ENCODE results near the gene MCRIP1.
"Not testable (repeated sequence)": the region's sequence is repeated elsewhere in the genome, so short reads cannot be mapped to it uniquely, and the experiment has no call there.

Gene MCRIP1

GRCh38 chr17:81840826-81841778 is 8.0 kb upstream of the MCRIP1 start:
- no peak for DNase-seq (ENCODE audit: low read depth)

DNA sequence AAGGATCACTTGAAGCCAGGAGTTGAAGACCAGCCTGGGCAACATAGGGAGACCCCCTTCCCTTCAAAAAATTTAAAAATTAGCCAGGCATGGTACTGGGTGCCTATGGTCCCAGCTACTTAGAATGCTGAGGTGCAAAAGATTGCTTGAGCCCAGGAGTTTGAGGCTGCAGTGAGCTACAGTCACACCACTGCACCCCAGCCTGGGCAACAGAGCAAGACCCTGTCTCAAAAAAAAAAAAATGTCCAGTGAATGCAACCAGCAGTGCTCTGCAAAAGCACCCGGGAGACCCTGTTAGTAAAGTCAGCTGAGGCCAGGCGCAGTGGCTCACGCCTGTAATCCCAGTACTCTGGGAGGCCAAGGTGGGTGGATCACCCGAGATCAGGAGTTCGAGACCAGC is 7.0 kb upstream of the MCRIP1 start:
- not testable (repeated sequence) for DNase-seq (ENCODE audit: low read depth)

DNA sequence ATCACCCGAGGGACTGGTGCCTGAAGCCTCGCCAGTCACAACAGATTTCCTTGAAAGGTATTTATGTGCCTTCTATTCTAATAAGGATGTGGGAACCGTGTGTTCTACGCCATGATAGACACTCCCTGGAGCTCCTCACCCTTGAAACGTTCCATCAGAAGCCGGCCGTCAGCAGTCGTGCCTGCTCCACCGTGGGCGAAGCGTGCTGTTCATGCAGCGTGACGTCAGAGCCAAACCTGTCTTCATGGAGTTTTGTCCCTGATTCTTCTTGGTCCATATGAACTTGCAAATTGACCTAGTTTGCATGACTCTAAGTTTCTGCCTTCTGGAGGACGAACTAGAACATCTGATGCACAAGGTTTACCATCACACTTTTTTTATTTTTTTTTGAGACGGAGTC is 6.2 kb upstream of the MCRIP1 start:
- no peak for DNase-seq (ENCODE audit: low read depth)

GRCh38 chr17:81838753-81839255 is 5.7 kb upstream of the MCRIP1 start:
- DNase-seq (ENCODE audit: low read depth): no peak

DNA sequence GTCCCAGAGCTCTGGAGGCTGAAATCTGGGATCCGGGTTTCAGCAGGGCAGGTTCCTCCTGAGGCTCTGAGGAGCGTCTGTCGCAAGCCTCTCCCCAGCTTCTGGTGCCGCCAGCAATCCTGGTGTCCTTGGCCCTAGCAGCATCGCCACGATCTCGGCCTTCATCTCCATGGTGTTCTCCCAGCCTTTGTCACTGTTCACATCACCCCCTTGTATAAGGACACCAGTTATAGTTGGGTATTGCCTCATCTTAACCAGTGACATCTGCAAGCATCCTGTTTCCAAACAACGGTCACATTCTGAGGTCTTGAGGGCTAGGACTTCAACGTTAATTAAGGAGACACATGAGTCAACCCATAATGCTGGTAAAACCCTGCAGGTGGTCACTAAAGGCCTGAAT is 4.5 kb upstream of the MCRIP1 start:
- DNase-seq (ENCODE audit: low read depth): no peak

- no peak for DNase-seq (ENCODE audit: low read depth)
These were observed 1.8 kb upstream of the MCRIP1 start, which contains the start of gene PPP1R27 for GRCh38 chr17:81834831-81835267. TSS of gene PPP1R27 (minus strand) at chr17:81835050. CDS start at chr17:81834953, 97 bp downstream.

DNA sequence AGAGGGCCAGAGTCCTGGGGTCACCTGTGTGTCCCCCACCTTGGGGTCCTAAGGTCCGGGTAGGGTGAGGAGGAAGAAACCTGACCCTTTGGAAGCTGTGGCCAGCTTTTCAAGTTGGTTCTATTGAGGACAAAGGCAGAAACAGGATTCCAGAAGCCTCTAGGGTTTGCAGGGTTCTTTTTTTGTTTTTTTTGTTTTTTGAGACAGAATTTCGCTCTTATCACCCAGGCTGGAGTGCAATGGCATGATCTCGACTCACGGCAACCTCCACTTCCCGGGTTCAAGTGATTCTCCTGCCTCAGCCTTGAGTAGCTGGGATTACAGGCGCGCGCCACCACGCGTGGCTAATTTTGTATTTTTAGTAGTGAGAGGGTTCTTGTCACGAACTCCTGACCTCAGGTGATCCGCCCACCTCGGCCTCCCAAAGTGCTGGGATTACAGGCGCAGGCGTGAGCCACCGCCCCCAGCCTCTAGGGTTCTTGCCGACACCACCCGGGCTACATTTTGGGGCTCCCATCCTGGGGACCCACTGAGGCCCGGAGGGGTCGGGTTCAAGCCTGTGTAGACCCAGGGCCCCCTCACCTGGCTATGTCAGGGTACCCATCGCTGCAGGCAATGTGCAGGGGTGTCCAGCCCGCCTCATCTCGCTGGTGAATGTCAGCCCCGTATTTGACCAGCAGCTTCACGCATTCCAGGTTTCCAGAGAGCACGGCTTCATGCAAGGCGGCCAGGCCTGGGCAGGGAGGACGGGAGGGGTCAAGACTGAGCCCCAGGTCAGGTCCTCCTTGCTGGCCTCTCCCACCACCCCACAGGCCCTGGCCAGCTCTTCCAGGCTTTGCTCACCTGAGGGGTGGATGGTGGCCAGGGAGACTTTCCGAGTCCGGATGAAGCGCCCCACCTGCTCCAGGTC is 1.1 kb upstream of the MCRIP1 start:
- DNase-seq (ENCODE audit: low read depth): no peak

DNA sequence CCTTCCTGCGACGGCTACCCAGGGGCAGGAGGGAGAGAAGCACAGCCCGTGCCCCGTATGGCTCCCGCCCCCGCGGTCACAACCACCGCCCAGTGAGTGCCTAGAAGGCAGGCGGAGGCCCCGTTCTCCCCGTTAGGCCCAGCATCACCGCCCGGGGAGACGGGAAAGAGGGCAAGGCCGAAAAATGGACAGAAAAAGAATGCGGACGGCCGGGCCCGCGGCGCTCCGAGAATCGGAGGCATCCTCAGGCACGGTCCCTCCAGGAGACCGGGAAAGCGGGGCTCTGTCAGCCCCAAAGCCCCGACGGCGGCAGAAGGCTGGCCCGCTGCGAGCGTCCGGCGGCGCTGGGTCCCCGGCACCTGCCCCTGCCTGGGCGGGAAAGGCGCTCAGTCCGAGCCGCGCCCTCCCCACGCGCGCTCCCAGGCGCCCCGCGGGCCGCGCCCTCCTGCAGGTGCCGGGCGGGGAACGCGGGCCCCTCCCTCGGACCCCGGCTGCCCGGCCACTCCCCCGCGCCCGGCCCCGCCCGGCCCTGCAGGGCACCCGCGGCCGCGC is 407 bp downstream of the MCRIP1 start:
- DNase-seq (ENCODE audit: low read depth): no peak

DNA sequence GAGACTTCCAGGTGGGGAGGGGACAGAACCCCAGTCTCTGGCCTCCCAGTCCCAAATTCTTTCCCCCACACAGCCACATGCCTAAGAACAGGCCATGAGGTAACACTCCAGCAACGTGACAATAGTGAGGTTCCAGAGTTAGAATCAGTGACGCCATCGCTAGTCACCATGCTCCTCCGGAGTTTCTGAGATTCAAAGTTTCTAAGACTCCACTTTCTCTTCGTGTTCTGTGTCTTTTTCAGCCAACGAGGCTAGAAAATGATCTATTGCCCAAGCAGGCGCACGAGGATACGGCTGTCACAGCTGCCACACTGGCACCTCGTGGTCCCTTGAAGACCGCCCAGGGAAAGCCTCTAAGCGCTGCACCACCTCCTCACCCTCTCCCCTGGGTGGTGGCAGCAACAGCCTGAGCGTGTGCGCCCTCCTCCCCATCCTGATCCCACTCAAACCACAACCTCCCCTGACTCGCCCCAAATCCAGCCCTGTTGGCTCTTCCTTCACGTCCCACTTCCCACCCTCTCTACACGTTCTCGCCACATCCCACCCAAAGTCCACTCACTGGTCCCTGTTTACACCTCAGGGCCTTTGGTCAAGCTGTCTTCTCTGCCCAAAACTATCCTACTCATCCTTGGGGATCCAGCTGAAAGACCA is 1.0 kb downstream of the MCRIP1 start:
- no peak for DNase-seq (ENCODE audit: low read depth)

DNA sequence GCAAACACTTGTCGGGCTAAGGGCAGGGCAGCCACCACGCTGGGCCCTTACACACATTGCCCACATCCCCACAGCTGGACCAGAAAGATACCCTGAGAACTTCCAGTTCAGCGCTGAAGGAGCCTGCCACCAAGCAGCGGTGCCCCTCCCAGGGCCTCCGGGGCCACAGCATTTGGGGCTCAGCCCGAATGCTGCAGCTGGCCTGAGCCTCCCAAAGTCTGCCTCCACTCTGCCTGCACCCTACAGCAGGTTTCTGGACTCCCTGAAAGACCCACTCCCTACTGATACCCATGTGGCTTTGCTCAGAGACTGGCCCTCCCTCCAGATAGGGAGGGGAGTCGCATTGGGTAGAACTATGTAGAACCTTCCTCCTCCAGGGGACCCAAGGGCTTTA is 1.5 kb downstream of the MCRIP1 start:
- DNase-seq (ENCODE audit: low read depth): no peak

- DNase-seq (ENCODE audit: low read depth): no peak
These were observed 3.2 kb downstream of the MCRIP1 start for GRCh38 chr17:81829858-81830257.

- DNase-seq (ENCODE audit: low read depth): no peak
These were observed 4.4 kb downstream of the MCRIP1 start for GRCh38 chr17:81828656-81829055.

DNA sequence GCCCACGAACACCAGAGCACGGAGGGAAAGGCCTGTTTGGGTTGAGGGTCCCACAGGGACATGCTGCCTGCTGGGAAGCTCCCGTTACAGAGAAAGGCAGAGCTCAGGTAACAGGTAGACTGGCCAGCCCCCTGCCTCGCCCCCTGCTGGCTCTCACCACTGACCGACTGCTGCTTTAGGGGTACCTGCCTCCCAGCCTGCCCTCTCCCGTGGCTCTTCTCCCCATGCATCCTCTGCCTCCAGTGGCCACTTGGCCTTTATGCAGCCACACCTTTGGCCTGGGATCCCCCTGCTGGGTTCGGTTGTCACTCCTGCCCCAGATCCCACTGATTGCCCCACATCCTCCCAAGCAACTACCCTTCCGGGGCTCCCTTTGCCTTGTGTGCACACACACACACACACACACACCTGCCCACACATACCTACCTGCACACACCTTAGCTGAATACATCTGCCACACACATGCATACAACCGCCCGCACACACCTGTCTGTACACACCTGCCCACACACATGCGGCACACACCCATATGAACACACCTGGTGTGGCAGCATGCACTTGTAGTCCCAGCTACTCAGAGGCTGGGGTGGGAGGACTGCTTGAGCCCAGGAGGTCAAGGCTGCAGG is 7.1 kb downstream of the MCRIP1 start:
- DNase-seq (ENCODE audit: low read depth): no peak

DNA sequence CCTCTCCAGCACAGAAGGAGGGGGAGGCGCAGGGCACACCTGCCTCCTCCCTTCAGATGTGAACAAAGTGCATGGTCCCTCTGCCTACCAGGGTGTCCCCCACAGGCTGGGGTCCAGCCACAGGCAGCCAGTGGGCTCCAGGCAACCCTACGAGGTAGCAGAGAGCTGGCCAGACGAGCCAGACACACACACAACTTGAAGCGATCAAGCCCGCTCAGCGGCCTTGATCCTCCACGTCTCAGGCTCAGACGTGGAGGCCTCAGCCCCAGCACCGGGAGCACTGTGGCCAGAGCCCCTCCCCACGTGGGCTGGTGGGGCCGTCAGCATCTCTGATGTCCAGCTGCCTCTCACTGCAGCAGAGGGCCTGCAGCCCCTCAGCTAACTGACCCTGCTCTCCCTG is 8.5 kb downstream of the MCRIP1 start:
- DNase-seq (ENCODE audit: low read depth): no peak

DNA sequence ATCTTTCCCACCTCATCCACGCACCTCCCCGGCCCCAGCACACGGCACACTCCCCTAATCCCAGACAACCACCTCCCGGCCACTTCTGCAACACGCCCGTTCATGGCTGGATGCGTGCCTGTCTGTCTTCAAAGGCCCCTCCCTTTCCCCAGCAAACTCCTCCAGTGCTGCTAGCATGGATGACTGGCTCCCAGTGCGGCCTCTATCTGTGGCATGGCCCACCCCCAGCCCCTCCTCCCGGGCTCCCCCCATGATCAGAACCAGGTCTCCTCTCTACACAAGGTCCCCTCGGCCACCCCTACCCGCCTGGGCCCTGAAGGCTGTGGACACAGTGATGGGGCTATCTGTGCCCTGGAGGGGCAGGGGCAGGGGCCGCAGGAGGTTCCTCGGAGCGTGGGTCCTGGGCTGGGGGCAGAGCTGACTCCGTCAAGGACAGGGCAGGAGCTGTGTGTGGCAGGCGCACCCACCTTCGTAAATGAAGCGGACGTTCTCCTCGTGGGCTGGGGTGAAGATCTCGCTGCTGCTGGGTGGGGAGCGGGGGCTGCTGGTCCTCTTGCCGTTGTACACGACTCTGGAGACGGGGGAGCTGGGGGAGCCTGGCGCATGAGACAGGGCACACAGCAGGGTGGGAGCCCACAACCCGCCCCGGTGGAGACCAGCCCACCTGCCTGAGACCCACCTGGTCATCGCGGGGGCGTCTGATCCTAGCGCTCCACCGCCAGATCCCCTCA is 9.1 kb downstream of the MCRIP1 start:
- DNase-seq (ENCODE audit: low read depth): no peak

DNA sequence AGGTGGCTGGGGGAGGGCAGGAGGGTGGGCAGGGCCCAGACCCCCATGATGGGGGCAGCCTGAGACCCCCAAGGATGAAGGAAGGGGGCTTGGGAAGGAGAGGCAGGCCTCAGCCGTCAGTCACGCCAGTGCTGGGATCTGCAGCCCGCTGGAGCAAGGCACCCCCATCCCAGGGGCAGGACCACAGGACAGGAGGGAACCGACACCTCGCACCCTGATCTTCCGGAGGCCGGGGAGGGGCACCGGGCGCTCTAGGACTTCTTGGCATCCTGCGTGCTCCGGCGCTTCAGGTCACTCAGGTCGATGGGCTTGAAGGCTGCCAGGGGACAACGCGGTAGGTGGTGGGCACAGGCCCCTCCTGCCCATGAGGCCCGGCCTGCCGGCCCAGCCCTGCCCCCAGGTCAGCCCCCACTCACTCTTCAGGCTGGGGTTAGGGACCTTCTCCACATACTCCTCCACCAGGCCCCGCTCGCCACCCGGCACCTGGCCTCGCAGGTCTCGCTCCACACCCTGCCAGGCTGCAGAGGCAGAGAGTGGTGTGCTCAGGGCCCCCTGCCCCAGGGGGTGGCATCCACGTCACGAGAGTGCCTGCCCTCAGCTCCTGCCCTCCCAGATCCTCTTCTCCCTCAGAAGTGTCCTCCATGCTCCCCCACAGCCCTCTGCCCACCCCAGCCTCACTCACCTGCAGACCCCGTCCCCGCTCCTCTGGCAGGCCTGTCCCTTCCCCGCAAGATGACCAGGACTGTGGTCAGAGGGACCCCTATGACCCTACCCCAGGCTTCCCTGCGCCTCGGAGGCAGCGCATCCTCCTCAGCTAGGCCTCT is 9.9 kb downstream of the MCRIP1 start:
- no peak for DNase-seq (ENCODE audit: low read depth)

DNA sequence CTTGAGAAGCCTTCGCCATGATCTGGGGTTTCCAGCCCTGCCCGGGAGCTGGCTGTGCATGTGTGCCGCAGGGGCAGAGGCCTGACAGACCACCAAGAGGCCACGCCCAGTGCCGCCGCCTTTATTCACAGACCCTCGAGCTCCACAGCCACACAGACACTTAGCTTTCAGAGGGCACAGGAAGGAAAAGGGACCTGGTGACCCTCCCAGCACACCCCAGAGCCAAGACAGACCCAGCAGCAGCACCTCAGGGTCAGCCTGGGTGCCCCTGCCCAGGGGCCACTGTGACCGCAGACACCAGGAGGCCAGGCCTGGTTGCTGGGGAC is 10.8 kb downstream of the MCRIP1 start:
- DNase-seq (ENCODE audit: low read depth): no peak

GRCh38 chr17:81821603-81822311 is 11.3 kb downstream of the MCRIP1 start:
- DNase-seq (ENCODE audit: low read depth): no peak

DNA sequence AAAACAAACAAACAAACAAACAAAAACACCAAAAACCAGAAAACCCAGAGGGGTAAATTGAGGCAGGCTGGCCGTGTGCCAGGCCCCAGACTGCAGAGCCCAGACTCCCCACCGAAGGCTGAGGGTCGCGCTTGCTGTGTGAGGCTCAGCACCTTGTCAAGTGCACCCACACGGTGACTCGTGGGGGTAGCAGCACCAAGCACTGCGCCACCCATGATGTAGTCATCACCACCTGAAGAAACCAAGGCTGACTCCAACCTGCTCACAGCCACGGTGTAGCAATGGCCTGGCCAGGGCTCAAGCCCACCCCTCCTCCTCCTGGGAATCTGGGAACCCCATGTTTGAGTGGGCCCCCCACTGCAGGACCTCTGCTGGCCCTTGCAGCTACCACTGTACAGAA is 11.9 kb downstream of the MCRIP1 start:
- no peak for DNase-seq (ENCODE audit: low read depth)

Data from non-pigmented ciliary epithelial cell (primary cell).